Lower lobe of right lung (tissue), 2 donors: ENCODE measurements around the gene KIAA1755. TPM values are rescaled to one million over a fixed set of nuclear protein-coding genes. Genes with fewer than 3 reads are reported as not detected.

Experiments used
- ATAC-seq, 2 donors: fragments of 200-7000 bp; cut with Tn5 transposase; one replicate each; pipeline ENCODE4 v1.9.1; 2020 to 2022; ENCODE audit warnings: mild to moderate bottlenecking in 2 of 2, moderate library complexity in 2 of 2
- DNase-seq: peaks from one replicate; pipeline ENCODE4 v3.0.0-alpha.2; 2020
- H3K27ac ChIP-seq: fragments of 200-600 bp; one replicate; pipeline ENCODE4 v1.8.0; 2022
- H3K27me3 ChIP-seq: fragments of 200-600 bp; one replicate; pipeline ENCODE4 v1.8.0; 2022; ENCODE audit warnings: low read depth
- H3K36me3 ChIP-seq: fragments of 200-600 bp; one replicate; pipeline ENCODE4 v1.8.0; 2022; ENCODE audit warnings: mild to moderate bottlenecking
- H3K4me1 ChIP-seq: fragments of 200-600 bp; one replicate; pipeline ENCODE4 v1.8.0; 2022
- H3K4me3 ChIP-seq: fragments of 200-600 bp; one replicate; pipeline ENCODE4 v1.8.0; 2022; ENCODE audit warnings: mild to moderate bottlenecking
- H3K9me3 ChIP-seq: fragments of 200-600 bp; one replicate; pipeline ENCODE4 v1.8.0; 2022
- CTCF ChIP-seq: fragments of 200-600 bp; IDR thresholded peaks from one replicate; pipeline ENCODE4 v1.8.0; 2022; ENCODE audit warnings: antibody characterized with exemption, mild to moderate bottlenecking
- intact Hi-C: fragments of 100-400 bp; cut with DNase I; formaldehyde crosslinking; loops from one replicate; pipeline ENCODE4 v1.11.0; 2022
- total RNA-seq: library from RNA; stranded (reverse); fragmentation: NEBNext Ultra II Directional; extraction: Animal tissue kit (Norgen Biotek cat#: 25700); gene quantifications from one replicate; pipeline ENCODE4 v1.2.1, GENCODE V29; 2021
- donor health status: DM: no; HTN: yes; CAD: no; lungs with severe emphysema.

The KIAA1755 gene
- total RNA-seq, 1 donor from 2014 or later, result 1.3 TPM

GRCh38 chr20:38296433-38296832 is 35.9 kb upstream of the KIAA1755 start:
- no peak overlapping the region for H3K27ac ChIP-seq
- H3K4me3 ChIP-seq, result no peak overlapping the region
- no peaks in the 10 kb centered on the region for H3K9me3 ChIP-seq
- no peaks in the 10 kb centered on the region for H3K36me3 ChIP-seq
- H3K27me3 ChIP-seq, result no peaks in the 10 kb centered on the region
- DNase-seq (no peak), ATAC-seq (no peak)
- H3K4me1 ChIP-seq, result peaks cover 23% of the 10 kb centered on the region
- no peak for TF ChIP-seq CTCF
- intact Hi-C loops, result no loop called here

GRCh38 chr20:38295811-38296210 is 35.3 kb upstream of the KIAA1755 start:
- no peak for ATAC-seq
- intact Hi-C loops, result no loop called here

GRCh38 chr20:38294076-38294591 is 33.6 kb upstream of the KIAA1755 start:
- intact Hi-C loops, result no loop called here
- Histone ChIP-seq H3K36me3 (no peaks in the 10 kb centered on the region), H3K27me3 (peaks cover 5% of the 10 kb centered on the region), H3K9me3 (no peaks in the 10 kb centered on the region), H3K27ac (no peak overlapping the region), H3K4me1 (peaks cover 8% of the 10 kb centered on the region), H3K4me3 (no peak overlapping the region)
- DNase-seq (no peak), ATAC-seq (no peak)
- no peak for TF ChIP-seq CTCF

More at GRCh38 chr20:38295811-38296210, 35.3 kb upstream of the KIAA1755 start:
- Histone ChIP-seq H3K9me3 (no peaks in the 10 kb centered on the region), H3K27ac (no peak overlapping the region), H3K4me1 (peaks cover 23% of the 10 kb centered on the region), H3K4me3 (no peak overlapping the region), H3K36me3 (no peaks in the 10 kb centered on the region), H3K27me3 (no peaks in the 10 kb centered on the region)
- no peak for TF ChIP-seq CTCF
- DNase-seq, result no peak

GRCh38 chr20:38293491-38294065 is 33.0 kb upstream of the KIAA1755 start:
- ATAC-seq (no peak), DNase-seq (no peak)
- Histone ChIP-seq H3K27me3 (peaks cover 5% of the 10 kb centered on the region), H3K27ac (no peak overlapping the region), H3K4me1 (peaks cover 2% of the 10 kb centered on the region), H3K9me3 (no peaks in the 10 kb centered on the region), H3K4me3 (no peak overlapping the region), H3K36me3 (no peaks in the 10 kb centered on the region)
- intact Hi-C loops, result no loop called here
- TF ChIP-seq CTCF, result no peak

GRCh38 chr20:38291966-38292365 is 31.4 kb upstream of the KIAA1755 start:
- no peaks in the 10 kb centered on the region for H3K9me3 ChIP-seq
- H3K27ac ChIP-seq, result no peak overlapping the region
- H3K4me3 ChIP-seq, result no peak overlapping the region
- DNase-seq (no peak), ATAC-seq (no peak)
- no peaks in the 10 kb centered on the region for H3K36me3 ChIP-seq
- peaks cover 5% of the 10 kb centered on the region for H3K27me3 ChIP-seq
- TF ChIP-seq CTCF, result no peak
- intact Hi-C loops, result no loop called here
- H3K4me1 ChIP-seq, result no peaks in the 10 kb centered on the region
